HFFc6 (cell line): ENCODE data around the gene CGB7. TPM values are rescaled to one million over a fixed set of nuclear protein-coding genes. Genes with fewer than 3 reads are reported as not detected.

ENCODE experiments used
- DNase-seq: peaks from one replicate; pipeline ENCODE4 v3.0.0-alpha.2; 2018
- H3K27ac Mint-ChIP-seq: 2 replicates; pipeline ENCODE4 v1.8.0; 2020; ENCODE audit warnings: mild to moderate bottlenecking, mixed read lengths
- H3K27me3 Mint-ChIP-seq: 2 replicates; pipeline ENCODE4 v1.8.0; 2021; ENCODE audit warnings: mild to moderate bottlenecking, moderate library complexity, mixed read lengths; ENCODE audit not compliant: insufficient read depth
- H3K36me3 Mint-ChIP-seq: 2 replicates; pipeline ENCODE4 v1.8.0; 2021; ENCODE audit warnings: low read depth, mixed read lengths
- H3K4me1 Mint-ChIP-seq: 2 replicates; pipeline ENCODE4 v1.8.0; 2020; ENCODE audit warnings: low read depth, mixed read lengths
- H3K4me3 Mint-ChIP-seq: 2 replicates; pipeline ENCODE4 v1.8.0; 2020; ENCODE audit warnings: mild to moderate bottlenecking, moderate library complexity, mixed read lengths
- H3K9me3 Mint-ChIP-seq: 2 replicates; pipeline ENCODE4 v1.8.0; 2020; ENCODE audit warnings: mild to moderate bottlenecking, mixed read lengths
- CTCF ChIP-seq: fragments of 200-600 bp; sonication (generic); IDR thresholded peaks from 2 replicates; pipeline ENCODE4 v1.5.0; 2021; ENCODE audit warnings: antibody characterized with exemption, mild to moderate bottlenecking
- total RNA-seq, 6 experiments: library from RNA; stranded (reverse); fragmentation: NEBNext Ultra II Directional; extraction: Animal tissue kit (Norgen Biotek cat#: 25700); gene quantifications; 2 replicates in 1 of 6; 3 replicates in 5 of 6; pipeline ENCODE4 v1.2.3, GENCODE V29; 2021

CGB7 gene
- total RNA-seq, 6 experiments from 2014 or later = 0.36 to 2.2 (median 2.1) TPM

- DNase-seq = no peak
- Mint-ChIP-seq H3K27me3 (peaks cover 25% of the 10 kb centered on the region), H3K27ac (no peak overlapping the region), H3K9me3 (peaks cover 24% of the 10 kb centered on the region), H3K4me3 (no peak overlapping the region), H3K36me3 (peaks cover 34% of the 10 kb centered on the region), H3K4me1 (peaks cover 38% of the 10 kb centered on the region)
- TF ChIP-seq CTCF = no peak
These were observed 12.9 kb upstream of the CGB7 start for GRCh38 chr19:49070416-49070815.

GRCh38 chr19:49069026-49069425 lies 11.5 kb upstream of the CGB7 start:
- peaks cover 24% of the 10 kb centered on the region for H3K9me3 Mint-ChIP-seq
- peaks cover 39% of the 10 kb centered on the region for H3K4me1 Mint-ChIP-seq
- DNase-seq = peak; percentile 42
- no peak overlapping the region for H3K4me3 Mint-ChIP-seq
- H3K27ac Mint-ChIP-seq = peak overlapping the region; percentile 62; the same call in 1 of the 2 replicates
- H3K27me3 Mint-ChIP-seq = peaks cover 29% of the 10 kb centered on the region
- peaks cover 34% of the 10 kb centered on the region for H3K36me3 Mint-ChIP-seq
- TF ChIP-seq CTCF = no peak

- peaks cover 29% of the 10 kb centered on the region for H3K36me3 Mint-ChIP-seq
These were observed 10.0 kb upstream of the CGB7 start for GRCh38 chr19:49067554-49067953.

GRCh38 chr19:49065905-49066512 lies 8.5 kb upstream of the CGB7 start:
- TF ChIP-seq CTCF = no peak
- Mint-ChIP-seq H3K27me3 (peaks cover 16% of the 10 kb centered on the region), H3K36me3 (peaks cover 29% of the 10 kb centered on the region), H3K27ac (no peak overlapping the region; the same call in 1 of the 2 replicates), H3K9me3 (peaks cover 17% of the 10 kb centered on the region), H3K4me3 (no peak overlapping the region), H3K4me1 (peaks cover 24% of the 10 kb centered on the region)
- no peak for DNase-seq

More at GRCh38 chr19:49067554-49067953, 10.0 kb upstream of the CGB7 start:
- no peak for DNase-seq
- Mint-ChIP-seq H3K4me1 (peaks cover 24% of the 10 kb centered on the region), H3K9me3 (peaks cover 18% of the 10 kb centered on the region), H3K27me3 (peaks cover 21% of the 10 kb centered on the region), H3K4me3 (no peak overlapping the region), H3K27ac (no peak overlapping the region)
- TF ChIP-seq CTCF = no peak

- Mint-ChIP-seq H3K36me3 (peaks cover 23% of the 10 kb centered on the region), H3K4me1 (peaks cover 29% of the 10 kb centered on the region), H3K27me3 (peaks cover 15% of the 10 kb centered on the region), H3K9me3 (peaks cover 12% of the 10 kb centered on the region), H3K27ac (no peak within 1 kb of the TSS; the same call in 1 of the 2 replicates), H3K4me3 (no peak within 1 kb of the TSS; the same call in 1 of the 2 replicates)
- no peak for TF ChIP-seq CTCF
- no peak for DNase-seq
These were observed 7.4 kb upstream of the CGB7 start, which contains the start of gene NTF4 for GRCh38 chr19:49064768-49065611. Gene NTF4 (minus strand): TSS chr19:49064818. CDS start chr19:49061997, 2,821 bp downstream.
